RCC 7860 (cell line): ENCODE data around the gene LCE5A.
"Not testable (repeated sequence)": the region's sequence is repeated elsewhere in the genome, so short reads cannot be mapped to it uniquely, and the experiment has no call there.

ENCODE experiments used
- DNase-seq: peaks from one replicate; pipeline ENCODE4 v3.0.0-alpha.2; 2015; ENCODE audit warnings: low spot score
- FAIRE-seq: peaks from 2 replicates; lab custom pipeline; 2012; peaks lifted over from hg19 to GRCh38; lab: Jason Lieb, UNC

Gene LCE5A

GRCh38 chr1:152510503-152510902 is at the start of gene LCE5A:
Gene LCE5A (plus strand): TSS chr1:152510803. CDS start chr1:152511535, 732 bp downstream.
- FAIRE-seq (no peak), DNase-seq (no peak)

- DNase-seq (peak; percentile 51), FAIRE-seq (peak; percentile 77)
Measured at GRCh38 chr1:152461544-152461943, 49.1 kb upstream of the LCE5A start.

- FAIRE-seq (no peak), DNase-seq (no peak)
Measured at GRCh38 chr1:152462636-152463035, 48.0 kb upstream of the LCE5A start.

GRCh38 chr1:152466217-152466616 is 44.4 kb upstream of the LCE5A start:
- FAIRE-seq: peak; percentile 60

DNA sequence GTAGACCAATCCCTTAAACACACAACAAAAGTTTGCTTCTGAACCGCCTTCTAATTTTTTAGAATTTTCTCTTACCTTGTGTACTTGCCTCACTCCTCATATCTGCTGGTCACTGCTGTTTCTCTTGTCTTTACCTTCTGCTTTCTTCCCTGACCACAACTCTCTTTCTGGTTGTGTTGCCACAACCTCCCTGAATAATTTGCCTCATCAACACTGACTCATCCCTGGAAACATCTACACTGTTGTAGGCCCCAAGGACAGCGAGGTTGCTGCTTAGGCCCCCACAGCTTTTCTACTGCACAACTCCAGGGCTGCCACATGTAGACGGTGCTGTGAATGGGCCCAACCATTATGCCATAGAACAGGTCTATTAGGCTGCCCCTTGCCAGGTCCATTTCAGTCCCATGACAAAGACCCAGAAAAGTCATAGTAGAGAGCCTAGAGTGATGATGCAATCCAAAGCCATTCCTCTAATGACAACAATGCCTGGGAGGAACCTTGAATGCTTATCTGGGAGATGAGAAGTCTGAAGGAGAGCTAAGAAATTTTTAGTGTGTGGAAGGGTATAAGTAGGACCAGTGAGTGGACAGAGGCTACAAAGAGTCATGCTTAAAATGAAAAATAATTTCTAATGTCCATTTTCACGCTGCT is 36.6 kb upstream of the LCE5A start:
- FAIRE-seq: no peak
- DNase-seq: peak; percentile 21

More at GRCh38 chr1:152466217-152466616, 44.4 kb upstream of the LCE5A start:
- DNase-seq: no peak

- DNase-seq (peak; percentile 36), FAIRE-seq (no peak)
Measured at GRCh38 chr1:152479792-152480595, 30.6 kb upstream of the LCE5A start.

GRCh38 chr1:152481869-152482664 is 28.5 kb upstream of the LCE5A start:
- no peak for DNase-seq
- no peak for FAIRE-seq

DNA sequence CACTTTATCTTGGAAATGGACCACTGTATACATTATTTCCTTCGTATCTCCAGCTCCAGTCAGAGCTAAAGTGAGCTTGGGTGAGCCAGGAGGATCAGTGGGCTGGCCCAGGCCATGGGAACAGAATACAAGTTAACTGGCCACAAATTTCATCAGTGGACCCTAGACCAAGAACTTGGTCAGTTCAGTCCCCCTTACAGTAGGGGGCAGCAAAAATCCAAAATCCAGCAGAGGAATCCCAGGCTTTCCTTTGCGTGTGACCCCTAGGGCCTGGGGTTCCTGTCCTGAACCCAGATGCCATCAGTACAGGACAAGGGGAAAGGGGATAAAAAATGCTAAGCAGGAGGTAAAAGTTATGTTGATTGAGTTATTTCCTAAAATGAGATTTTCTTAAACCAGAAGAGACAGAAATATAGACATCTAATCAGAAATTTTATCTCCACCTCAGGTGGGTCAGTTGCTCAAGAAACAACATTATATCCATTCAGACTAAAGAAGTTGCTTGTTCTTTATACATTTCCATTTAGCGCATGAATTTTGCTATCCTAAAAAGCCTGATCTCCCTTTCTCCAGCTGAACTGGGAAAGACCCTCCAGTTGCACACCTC is 24.1 kb upstream of the LCE5A start:
- no peak for DNase-seq
- FAIRE-seq: no peak

GRCh38 chr1:152487871-152488270 is 22.7 kb upstream of the LCE5A start:
- FAIRE-seq: no peak

DNA sequence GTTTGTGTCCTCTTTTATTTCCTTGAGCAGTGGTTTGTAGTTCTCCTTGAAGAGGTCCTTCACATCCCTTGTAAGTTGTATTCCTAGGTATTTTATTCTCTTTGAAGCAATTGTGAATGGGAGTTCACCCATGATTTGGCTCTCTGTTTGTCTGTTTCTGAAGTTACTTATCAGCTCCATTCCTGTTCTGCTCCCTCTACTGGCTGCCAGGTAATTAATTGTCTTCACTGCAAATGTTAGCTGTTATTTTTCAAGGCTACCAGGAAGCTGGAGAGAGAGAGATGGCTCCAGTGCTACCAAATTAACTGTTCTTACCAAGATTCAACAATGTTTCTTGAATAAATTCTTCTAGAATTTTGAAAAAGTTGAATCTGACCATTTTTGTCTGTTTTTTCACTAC is 19.1 kb upstream of the LCE5A start:
- not testable (repeated sequence) for FAIRE-seq, DNase-seq

More at GRCh38 chr1:152487871-152488270, 22.7 kb upstream of the LCE5A start:
- DNase-seq: no peak

DNA sequence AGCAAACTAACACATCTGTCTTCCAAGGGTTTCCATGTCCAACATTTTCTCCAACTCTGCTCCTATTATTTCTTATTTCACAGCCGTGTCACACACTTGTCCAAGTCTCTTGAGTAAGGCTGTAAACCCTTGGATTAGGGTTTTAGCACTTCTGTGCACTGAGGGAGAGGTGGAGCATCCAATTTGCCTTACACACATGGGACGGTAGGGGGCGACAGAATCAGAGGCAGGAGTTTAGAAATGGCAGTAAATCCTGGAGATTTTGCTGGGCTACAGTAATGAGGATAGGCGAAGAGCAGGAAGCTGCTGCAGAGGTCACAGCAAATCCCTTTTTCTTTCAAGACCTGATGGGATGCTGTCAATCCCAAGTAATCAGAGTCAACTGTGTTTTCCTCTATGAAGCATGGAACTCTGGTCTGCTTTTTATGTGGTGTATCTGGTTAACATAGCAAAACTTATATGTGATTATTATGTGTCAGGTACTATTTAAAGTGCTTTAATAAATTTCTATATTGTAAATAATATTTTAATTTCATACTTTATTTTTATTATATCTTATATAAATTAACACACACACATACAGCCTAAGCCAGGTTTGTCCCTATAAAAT is 15.4 kb upstream of the LCE5A start:
- DNase-seq (peak; percentile 11), FAIRE-seq (no peak)

DNA sequence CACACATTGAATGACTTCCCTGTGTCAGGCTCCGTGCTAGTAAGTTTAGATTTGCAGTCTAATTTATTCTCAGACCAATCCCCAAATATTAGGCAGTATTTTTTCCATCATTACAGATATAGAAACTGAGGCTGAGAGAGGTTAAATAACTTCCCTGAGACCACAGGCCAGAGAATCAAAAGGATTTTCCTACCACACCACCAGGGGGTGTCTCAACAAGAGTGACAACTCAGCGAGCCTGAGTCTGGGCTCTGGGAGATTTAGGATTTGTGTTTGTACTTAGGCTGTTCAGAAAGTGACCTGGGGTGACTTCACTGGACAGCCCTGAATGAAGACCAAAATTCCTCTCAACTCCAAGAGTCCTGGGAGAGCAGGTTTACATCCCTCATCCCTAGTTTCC is 13.3 kb upstream of the LCE5A start:
- FAIRE-seq (no peak), DNase-seq (no peak)

DNA sequence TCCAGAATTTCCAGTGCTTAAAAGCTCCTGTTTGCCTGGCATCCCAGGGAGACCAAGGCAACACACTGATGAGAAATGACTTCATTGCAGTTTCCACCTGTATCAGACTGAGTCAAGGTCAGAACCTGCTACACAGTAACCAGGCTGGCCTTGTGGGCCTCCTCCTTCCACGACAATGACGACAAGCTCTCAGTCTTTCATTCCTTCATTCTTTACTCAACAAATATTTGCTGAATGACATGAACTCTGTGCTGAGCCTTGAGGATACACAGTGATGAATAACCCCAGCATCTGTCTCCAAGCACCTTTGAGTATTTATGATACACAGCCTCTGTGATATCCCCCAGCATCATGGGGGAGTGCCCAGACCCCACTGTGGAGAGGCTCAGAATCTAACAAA is 8.9 kb upstream of the LCE5A start:
- DNase-seq (peak; percentile 60), FAIRE-seq (no peak)

DNA sequence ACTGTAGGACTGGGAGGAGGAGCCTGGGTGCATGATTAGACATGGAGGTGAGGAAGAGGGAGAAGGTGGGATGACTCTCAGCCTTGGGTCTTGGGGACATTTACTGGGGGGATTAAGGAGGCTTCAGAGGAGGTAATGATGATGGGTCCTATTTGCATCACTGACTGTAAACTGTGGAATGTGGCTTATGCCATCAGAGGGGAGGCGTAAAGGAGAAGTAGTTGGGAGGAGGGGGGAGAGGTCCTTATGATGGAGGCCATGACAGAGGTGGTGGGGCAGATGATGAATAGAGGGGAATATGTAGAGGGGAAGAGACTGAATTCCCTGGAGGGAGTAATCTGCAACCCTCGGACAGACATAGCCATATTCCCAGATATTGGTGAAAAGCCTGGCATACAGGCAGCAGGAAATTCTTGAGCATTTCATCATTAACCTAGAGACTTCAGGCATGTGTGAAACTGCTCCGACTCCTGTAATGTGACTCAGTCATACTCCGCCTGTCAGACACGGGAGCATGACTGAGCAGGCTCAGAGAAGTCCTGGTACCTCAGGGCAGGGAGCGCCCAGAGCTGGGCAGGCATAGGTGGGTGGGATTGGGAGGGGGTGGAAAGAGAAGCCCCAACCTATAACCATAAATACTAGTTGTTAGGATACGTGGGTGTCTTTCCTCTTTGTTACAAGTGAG is 8.0 kb upstream of the LCE5A start:
- DNase-seq (peak; percentile 58), FAIRE-seq (no peak)

- no peak for FAIRE-seq
Measured at GRCh38 chr1:152505083-152505482, 5.5 kb upstream of the LCE5A start.

DNA sequence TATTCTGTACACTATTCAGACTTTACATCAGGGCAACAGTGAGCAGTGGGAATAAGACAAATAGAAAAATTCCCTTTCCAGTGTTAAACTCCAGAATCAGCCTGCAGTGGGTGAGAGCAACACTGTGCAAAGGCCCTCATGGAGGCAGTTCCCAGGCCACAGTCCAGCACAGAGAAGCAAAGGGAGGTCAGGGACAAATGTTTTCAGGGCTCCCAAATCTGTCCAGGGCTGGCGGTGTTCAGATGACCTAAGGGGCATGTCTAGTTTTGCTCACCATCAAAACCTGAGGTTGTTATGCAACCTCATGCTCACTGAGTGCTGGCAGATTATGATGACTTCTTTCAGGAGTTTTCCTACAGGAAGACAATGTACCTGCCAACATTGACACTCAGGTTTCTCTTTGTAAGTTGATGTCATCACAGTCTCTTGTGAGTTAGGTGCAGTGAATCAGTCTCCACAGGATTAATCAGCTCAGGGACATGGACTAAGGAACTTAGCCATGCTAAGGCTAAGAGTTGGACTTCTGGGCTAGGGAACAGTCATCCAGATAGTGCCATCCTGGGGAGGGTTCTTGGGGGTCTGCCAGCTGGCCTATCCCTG is 3.6 kb upstream of the LCE5A start:
- no peak for FAIRE-seq
- no peak for DNase-seq

More at GRCh38 chr1:152505083-152505482, 5.5 kb upstream of the LCE5A start:
- DNase-seq: no peak

- DNase-seq (no peak), FAIRE-seq (no peak)
Measured at GRCh38 chr1:152511596-152511995, 993 bp downstream of the LCE5A start.

DNA sequence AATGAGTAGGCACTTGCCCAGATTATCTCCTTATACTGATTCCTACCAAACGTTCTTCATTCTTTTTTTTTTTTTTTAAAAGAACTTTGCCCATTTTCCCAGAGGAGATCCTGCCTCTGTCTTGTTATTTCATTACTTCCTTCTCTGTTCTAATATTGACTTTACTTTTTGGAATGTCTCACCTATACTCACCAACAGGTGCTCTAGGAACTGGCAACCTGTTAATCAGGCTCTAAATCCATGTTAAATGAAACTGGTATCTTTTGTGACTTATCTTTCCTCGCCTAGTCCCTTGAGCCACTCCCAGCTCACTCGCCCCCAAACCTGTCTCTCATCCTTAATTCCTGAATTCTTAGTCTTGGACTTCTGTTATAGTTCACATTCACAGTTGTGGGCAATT is 2.5 kb downstream of the LCE5A start:
- no peak for DNase-seq
- no peak for FAIRE-seq

DNA sequence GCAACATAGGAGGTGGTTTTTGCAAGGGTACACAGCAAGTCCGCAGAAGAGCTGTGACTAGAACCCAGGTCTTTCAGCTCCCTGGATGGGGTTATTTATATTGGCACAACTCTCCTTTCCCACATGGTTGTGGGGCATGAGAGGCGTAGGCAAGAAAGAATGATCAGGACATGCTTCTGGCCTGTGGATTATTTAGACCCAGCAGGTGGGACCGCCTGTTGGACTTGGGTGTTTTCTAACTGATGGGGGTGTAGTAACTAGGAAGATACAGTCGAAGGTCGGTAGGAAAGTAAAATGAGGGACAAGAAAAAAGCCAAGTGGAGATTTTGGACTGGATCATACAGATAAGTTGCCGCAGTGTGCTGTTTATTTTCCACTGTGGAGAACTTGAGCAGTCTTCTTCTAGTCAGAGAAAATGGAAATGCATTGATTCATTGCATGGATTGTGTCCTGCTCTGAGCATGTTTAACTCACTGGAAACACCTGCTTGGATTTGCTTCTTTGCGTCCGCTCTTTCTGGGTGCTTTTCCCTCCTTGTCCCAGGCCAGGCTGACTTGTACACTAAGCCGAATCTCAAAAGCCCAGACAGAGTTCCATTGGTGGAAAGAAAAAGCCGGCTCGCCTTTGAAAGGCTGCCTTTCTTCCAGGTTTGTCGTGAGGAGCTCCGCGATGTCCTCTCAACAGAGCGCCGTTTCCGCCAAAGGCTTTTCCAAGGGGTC is 4.3 kb downstream of the LCE5A start:
- FAIRE-seq (no peak), DNase-seq (no peak)
